Measurements from ENCODE around the gene CNTNAP2. TPM values are rescaled to one million over a fixed set of nuclear protein-coding genes. Genes with fewer than 3 reads are reported as not detected.

The CNTNAP2 gene
- total RNA-seq, 1 experiment from 2014 or later: 64.5 TPM

DNA sequence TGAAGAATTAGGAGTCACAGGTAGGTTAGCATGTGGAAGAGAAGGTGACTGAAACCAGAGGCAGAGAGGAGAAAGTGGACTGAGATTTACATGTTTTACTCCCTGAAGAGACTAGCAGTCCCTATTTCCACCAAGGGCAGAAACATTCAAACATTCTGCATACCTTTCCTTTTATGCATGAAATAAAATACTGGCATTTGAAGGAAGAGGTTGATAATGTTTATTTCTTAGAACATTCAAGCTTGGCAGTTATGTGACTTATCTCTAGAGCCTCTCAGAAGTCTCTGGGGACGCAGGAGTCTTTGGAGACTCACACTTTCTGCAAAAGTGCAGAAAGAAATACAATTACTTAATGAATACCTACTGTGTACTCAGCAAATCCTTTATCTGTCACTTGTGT lies 1966.8 kb downstream of the CNTNAP2 start:
- Histone ChIP-seq H4K8ac (replicated peaks; ENCODE audit: insufficient read length, low read depth, low read length) (no peak overlapping the region), H3K79me1 (ENCODE audit: insufficient read depth, low read depth, low read length, poor library complexity, severe bottlenecking) (no peaks in the 10 kb centered on the region), H4K91ac (ENCODE audit: insufficient read length, low read depth, low read length) (no peak overlapping the region), H2AFZ (ENCODE audit: low read length) (no peak overlapping the region), H3K9ac (ENCODE audit: extremely low read depth, insufficient read length, low read length) (no peak overlapping the region), H2AK5ac (ENCODE audit: insufficient read length, low read length) (no peak overlapping the region), H2BK20ac (ENCODE audit: low read depth, low read length, poor library complexity, severe bottlenecking) (no peak overlapping the region), H4K5ac (ENCODE audit: insufficient read length, low read depth, low read length) (no peak overlapping the region), H3K4ac (ENCODE audit: low read depth, low read length) (no peak overlapping the region), H3K79me2 (ENCODE audit: insufficient read depth, low read length) (no peaks in the 10 kb centered on the region), H3K56ac (ENCODE audit: insufficient read length, low read depth, low read length) (no peak overlapping the region), H3K23ac (ENCODE audit: insufficient read length, low read depth, low read length) (no peak overlapping the region), H2BK5ac (ENCODE audit: insufficient read length, low read length) (no peak overlapping the region), H3K23me2 (ENCODE audit: insufficient read length, low read depth, low read length, poor library complexity, severe bottlenecking) (no peaks in the 10 kb centered on the region), H3K4me2 (ENCODE audit: insufficient read depth, insufficient read length, low read length) (no peak overlapping the region), H2BK120ac (ENCODE audit: low read depth, low read length, poor library complexity, severe bottlenecking) (no peak overlapping the region), H3K14ac (ENCODE audit: insufficient read depth, low read length) (no peak overlapping the region), H3K27ac (ENCODE audit: insufficient read length, low read depth, low read length) (no peak overlapping the region), H4K20me1 (ENCODE audit: control insufficient read depth, insufficient read depth, insufficient read length) (no peaks in the 10 kb centered on the region), H2BK15ac (ENCODE audit: low read depth, low read length) (no peak overlapping the region), H3T11ph (ENCODE audit: low read length) (no peak overlapping the region), H3K18ac (ENCODE audit: insufficient read length, low read depth, low read length) (no peak overlapping the region), H2BK12ac (ENCODE audit: insufficient read length, low read depth, low read length) (no peak overlapping the region), H3K9me3 (ENCODE audit: control insufficient read depth, low read depth, low read length) (no peaks in the 10 kb centered on the region), H3K4me1 (ENCODE audit: insufficient read depth, low read length) (no peaks in the 10 kb centered on the region), H3K27me3 (ENCODE audit: insufficient read depth, low read length) (no peaks in the 10 kb centered on the region)
- H3K27ac Mint-ChIP-seq: no peak overlapping the region
- H3K4me3 Mint-ChIP-seq: no peak overlapping the region
- TF ChIP-seq, protein P1, sequence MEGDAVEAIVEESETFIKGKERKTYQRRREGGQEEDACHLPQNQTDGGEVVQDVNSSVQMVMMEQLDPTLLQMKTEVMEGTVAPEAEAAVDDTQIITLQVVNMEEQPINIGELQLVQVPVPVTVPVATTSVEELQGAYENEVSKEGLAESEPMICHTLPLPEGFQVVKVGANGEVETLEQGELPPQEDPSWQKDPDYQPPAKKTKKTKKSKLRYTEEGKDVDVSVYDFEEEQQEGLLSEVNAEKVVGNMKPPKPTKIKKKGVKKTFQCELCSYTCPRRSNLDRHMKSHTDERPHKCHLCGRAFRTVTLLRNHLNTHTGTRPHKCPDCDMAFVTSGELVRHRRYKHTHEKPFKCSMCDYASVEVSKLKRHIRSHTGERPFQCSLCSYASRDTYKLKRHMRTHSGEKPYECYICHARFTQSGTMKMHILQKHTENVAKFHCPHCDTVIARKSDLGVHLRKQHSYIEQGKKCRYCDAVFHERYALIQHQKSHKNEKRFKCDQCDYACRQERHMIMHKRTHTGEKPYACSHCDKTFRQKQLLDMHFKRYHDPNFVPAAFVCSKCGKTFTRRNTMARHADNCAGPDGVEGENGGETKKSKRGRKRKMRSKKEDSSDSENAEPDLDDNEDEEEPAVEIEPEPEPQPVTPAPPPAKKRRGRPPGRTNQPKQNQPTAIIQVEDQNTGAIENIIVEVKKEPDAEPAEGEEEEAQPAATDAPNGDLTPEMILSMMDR (conservative IDR thresholded peaks at IDR 0.05): no peak
- peaks cover 0 to 3% of the 10 kb centered on the region in 2 experiments; a peak in 3 of 4 replicates for H3K4me1 Mint-ChIP-seq
- WGBS (ENCODE audit: extremely low coverage, insufficient read length, low lambda C conversion rate): no CpG with 5 or more reads among the region's 1 CpG
- no peak for DNase-seq
- peaks cover 3% of the 10 kb centered on the region for H3K27me3 Mint-ChIP-seq (ENCODE audit: low read depth)
- H3K9me3 Mint-ChIP-seq: peaks cover 10 to 18% of the 10 kb centered on the region in 2 experiments; a peak in 4 of 5 replicates
- H3K36me3 Mint-ChIP-seq (ENCODE audit: insufficient read depth in 1 of 3, low read depth in 3 of 3): peaks cover 2 to 10% (median 7%) of the 10 kb centered on the region in 3 experiments; a peak in 5 of 7 replicates
